GM18502 (cell line): Measurements from ENCODE around the gene NFATC1.

Source experiments
- ATAC-seq: cut with Tn5 transposase; IDR thresholded peaks from one replicate; pipeline ENCODE4 v1.9.1; 2021; ENCODE audit warnings: mild to moderate bottlenecking; ENCODE audit not compliant: unreplicated experiment, poor library complexity

The NFATC1 gene

DNA sequence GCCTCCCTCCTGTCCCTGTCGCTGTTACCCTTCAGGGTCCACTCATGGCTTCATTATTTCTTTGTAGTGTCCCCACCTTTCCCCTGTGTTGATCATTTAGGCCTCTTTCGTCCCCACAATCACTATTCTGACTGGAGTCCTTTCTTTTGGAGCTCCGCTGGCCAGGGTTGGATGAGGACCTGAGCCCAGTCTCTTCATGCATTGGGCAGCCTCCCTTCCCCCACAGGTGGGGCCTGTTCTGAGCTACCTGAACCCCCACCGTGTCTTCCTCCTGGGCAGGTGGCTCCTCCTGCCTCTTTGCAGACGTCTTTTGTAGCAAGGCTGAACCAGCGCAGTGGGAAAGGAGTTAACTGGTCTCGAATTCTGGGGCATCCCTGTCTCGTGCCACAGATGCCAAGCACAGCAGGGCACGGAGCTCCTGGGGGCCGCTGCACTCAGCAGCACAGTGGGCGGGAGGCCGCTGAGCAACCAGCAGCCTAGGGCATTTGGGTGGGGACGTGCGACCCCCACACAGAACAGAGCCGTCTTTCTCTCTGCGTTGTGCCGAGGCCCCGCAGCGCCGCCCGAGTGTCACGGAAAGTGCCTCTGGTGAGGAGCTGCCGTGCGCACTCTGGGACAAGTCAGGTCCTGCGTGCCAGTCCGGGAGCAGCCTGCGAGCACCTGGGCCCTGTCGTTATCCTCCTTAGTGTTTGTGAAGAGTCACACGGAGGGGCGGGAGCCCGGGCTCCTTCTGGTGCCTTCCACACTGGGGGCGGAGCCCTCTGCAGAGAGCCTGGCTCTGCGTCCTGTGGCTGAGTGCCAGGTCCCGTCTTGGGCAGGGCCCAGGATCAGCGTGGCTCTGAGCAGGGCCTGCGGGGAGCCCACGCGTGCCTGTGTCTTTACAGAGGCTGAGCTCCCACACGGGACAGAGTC lies 130.1 kb downstream of the NFATC1 start:
- ATAC-seq: no peak

DNA sequence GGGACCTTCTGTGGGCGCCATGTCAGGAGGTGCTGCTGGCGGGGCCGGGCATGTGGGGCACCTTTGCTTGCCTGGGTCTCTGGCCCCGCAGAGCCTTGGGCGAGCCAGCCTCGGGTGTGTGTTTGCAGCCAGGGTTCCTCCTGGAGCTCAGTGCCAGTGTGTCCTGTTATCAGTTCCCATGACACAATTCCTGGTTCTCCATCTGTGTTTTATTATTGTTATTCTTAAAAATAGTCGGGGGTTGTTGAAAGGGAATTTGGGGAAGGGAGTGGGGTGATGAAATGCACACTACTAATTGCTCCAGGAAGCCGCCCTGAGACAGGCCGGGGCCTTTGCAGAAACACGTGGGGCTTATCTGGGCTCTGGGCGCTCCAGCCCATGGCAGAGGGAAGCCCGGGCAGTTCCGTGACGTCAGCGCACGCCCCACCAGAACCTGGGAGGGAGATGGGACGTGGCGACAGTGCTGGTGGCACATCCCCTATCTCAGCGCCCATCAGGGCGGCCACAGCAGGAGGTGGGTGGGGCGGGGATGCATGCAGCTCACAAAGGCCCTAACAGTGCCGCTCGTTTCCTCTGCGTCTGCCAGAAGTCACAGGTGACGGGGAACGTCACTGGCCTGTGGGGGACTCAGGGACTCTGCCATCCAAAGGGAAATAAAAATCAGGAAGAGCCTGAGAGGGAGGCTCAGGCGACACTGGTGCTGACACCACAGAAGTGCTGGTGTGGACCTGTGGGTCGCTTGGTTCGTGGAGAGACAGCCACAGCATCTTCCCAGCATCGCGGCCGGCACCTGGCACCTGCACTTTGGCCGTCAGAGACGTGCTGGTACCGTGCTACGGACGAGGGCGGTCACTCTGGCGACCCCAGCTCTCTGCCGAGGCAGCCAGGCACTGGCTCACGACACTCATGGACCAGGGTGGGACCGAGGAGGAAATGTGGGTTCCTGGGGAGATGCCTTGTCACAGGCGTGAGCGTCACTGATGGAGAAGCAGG lies 131.0 kb downstream of the NFATC1 start:
- ATAC-seq: no peak

DNA sequence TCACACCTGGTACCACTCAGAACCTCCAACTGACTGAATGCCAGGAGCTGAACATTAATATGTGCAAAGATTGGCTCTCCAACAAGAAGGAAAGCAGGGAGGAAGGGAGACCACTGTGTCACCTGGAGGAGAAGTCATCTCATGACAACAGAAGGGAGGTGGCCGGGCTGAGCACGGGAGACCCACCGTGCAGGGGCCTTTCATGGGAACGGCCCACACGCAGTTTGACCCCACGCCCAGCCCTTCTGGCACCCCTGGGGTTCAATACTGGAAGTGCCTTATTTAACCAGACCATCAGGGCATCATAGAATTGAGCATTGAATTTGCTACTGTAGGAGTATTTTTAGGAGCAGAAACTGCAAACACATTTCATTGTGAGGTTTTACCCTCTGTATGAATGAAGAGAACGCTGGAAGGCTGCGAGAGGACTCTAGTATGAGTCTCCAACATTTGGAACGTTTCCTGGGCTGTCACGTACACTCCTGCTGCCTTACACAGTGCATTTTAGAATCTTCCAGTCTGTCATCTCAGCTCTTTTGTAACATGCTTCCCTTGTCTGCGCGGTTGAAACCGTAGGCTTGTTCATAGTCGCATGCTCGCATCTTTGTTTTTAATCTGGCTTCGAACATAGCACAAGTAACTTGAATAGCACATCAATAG lies 132.1 kb downstream of the NFATC1 start:
- ATAC-seq: no peak

DNA sequence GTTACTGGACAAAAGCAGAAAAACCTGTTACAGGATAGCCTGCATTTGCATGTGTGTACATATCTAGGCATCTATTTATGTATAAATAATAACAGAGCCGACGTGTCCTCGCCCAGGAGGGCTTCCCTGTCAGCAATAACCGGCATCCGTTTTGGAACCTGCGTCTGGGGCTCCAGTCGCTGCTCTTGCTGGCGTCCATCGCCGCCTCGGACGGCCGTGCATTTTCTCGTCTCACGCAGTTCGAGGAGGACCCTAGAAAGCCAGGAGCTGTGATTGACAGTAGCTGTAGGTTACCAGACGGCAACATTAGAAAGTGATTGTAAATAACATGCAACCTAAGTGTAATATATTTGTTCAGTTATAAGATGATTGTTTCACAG lies 132.6 kb downstream of the NFATC1 start:
- no peak for ATAC-seq

DNA sequence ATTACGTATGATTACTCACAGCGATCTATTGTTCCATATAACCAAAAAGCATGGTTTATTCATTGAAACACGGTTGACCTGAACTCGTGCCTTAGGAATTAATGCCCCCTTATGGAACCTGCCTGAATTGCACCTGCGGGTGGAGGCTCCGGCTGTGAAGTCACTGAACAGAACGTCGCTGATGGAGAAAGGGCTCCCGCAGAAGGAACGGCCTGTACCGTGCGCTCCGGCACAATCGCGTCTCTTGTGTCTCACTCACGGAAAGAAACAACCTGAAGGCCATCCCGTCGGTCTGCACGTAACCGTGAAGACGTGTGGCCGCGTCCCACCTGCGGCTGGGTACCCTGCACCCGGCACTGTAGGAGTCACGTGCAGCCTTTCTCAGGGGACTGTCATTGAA lies 133.1 kb downstream of the NFATC1 start:
- peak; percentile 46 for ATAC-seq

DNA sequence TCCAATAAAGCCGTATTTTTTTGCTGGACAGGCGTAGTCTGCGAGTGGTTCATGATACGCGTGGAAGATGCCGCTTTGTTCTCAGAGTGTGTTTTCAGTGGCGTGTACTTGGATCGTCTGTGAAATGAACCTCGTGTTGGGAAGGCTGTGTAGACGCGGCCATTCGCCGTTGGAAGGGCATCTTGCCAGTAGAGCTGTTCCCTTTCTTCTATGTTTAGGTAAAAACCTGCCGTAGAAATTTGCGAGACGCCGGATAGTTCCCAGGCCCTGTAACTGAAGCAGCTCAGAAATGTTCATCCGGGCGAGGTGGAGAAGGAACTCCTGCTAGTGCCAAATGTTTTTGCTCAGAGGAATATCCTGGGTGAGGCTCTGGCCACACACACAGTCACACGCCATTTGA lies 133.6 kb downstream of the NFATC1 start:
- ATAC-seq: no peak

DNA sequence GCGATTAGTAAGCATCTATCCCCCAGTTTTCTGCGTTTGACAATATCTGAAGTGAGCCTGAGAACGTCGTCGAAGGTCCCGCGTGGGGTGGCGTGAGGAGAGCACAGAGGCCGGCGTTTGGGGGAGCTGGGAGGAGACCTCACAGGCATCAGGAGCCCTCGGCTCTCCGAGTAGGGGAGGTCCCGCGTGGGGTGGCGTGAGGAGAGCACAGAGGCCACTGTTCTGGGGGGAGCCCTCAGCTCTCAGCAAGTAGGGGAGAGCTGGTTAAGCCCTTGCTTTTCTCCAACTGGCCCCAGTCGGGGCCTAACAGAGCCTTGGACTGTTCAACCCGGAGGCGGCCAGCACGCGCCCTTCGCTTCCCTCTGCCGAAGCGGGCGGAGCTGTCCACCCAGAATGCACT lies 134.3 kb downstream of the NFATC1 start:
- no peak for ATAC-seq

DNA sequence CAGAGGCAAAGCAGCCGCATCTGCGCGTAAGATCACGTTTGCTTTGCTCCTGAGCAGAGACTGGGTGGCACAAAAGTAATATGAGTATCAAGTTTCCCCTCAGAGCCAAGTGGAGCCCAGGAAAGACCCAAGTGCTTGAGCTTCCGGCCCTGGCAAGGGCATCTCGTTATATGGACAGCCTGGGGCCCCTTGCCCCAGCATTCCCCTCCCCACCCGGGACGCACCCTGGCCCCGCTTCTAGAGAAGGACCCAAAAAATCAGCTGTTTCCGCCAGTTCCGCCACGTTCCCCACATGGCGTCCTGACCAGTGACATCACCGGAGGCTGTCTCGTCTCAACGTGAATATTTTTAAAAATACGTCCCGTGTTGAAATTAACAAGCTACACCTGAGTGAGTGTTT lies 135.1 kb downstream of the NFATC1 start:
- ATAC-seq: no peak

DNA sequence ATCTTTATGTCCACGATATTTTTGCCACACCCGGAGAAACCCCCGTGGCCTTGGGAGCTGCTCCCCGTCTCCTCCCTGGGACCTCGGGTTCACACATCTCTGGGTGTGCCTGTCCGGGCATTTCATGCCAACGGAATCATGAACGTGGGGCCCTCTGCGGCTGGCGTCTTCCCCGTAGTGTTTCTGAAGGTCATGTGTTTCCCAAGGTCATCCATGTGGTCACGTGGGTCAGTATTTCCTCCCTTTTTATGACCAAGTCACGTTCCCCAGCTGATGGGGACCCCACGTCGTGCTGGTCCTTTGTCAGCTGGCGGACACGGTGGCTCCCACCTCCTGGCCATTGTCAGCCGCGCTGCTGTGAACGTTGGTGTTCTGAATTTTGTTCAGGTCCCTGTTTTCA lies 135.7 kb downstream of the NFATC1 start:
- ATAC-seq: no peak

DNA sequence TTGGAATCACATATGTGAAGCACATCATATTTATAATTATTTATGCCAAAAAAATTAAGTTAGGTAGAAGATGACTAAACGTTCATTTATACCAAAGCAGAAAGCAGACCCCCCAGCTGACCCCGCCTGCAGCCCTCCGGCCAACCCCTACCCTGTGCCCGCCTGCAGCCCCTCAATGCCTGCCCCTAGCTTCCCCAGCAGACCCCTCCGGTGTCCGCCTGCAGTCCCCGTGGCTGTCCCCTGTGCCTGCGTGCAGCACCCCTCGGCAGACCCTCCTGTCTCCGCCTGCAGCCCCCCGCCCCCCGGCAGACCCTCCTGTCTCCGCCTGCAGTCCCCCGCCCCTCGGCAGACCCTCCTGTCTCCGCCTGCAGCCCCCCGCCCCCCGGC lies 136.2 kb downstream of the NFATC1 start:
- ATAC-seq: no peak

DNA sequence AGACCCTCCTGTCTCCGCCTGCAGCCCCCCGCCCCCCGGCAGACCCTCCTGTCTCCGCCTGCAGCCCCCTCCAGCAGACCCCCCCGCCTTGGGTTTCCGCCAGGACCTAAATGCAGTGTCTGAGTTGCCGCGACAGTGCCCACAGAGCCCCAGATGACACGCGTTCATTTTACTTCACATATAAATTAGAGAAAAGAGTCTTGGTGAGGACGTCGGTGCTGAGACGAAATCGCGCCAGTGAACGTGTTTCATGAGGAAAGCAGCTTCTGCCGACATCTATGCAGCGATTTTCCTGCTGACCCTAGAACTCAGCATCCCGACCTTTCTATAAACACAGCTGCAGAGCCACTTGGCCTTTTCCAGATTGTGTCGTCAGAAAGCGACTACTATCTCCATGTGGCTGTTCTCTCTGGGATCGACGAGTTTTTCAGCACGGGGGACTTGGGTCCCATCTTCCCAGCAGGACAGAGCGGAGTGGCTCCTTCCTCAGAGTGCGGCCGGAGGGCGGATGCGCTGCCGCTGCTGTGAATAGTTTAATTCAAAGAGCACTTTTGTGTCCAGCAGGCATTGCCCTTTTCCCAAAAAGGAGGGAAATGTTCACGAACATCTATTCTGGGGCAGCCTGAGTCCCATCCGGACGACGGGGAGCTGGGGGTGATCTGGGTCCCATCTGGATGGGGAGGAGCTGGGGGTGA lies 136.7 kb downstream of the NFATC1 start:
- no peak for ATAC-seq

DNA sequence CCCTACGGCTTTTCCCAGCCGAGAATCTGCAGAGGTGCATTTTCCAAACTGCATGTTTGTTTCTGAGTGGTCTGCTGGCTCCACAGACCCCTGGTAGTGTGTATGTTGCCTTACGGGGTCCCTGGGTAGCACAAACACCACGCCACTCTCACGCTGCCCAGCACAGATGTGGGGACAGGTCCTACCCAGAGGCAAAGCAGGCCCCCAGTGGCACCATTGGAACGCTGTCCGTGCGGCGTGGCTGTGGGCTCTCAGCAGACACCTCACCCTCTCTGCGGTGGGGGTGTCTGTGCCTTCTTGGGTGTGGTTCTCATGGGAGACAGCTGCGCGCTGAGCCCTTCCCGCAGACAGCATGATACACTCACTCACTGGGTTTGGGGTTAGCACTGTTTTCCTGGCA lies 137.4 kb downstream of the NFATC1 start:
- no peak for ATAC-seq

DNA sequence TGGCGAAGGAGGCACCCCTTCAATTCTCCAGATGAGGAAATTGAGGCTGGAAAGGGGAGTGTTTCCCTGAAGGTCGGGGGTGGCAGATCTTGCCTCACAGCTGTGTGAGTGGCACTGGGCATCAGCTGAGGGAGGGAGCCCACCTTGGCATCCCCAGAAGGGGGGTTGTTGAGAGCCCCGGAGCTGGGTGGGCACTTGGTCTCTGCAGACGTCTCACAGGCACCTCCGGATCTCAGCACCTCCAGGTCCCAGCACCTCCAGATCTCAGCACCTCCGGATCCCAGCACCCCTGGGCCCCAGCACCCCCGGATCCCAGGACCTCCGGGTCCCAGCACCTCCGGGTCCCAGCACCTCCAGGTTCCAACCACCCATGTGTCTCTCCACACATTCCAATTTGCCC lies 137.9 kb downstream of the NFATC1 start:
- ATAC-seq: no peak

DNA sequence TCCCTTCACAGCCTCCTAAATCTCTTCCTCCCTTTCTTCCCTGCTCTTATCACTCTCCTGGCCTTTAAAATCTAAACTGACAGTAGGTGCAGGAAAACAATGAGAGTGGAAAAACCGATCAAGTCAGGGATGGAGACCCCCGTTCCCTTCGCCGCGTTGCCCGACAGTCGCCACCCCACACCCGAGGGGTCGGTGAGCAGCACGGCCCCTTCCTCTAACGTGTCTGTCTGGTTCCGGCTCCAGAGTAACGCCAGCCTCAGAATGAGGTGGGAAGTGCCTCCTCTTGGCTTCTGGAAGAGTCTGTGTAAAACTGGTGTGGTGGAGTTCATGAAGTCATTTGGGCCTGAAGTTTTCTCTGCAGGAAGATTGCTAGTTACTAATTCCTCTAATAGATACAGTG lies 138.6 kb downstream of the NFATC1 start:
- no peak for ATAC-seq

DNA sequence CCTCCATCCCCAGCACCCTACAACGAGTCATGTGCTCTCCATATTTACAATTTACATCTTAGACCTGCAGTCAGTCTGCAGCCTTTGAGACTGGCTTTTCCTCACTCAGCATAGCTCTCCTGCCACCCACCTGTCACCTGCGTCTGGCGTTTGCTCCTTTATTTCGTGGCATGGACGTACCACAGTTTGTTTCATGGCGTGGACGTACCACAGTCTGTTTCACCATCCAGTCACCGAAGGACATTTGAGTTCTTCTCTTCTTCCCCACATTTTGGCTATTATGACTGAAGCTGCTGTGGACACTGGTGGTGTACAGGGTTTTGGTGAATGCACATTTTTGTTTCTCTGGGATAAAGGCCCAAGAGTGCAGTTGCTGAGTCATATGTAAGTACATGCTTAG lies 142.0 kb downstream of the NFATC1 start:
- no peak for ATAC-seq

DNA sequence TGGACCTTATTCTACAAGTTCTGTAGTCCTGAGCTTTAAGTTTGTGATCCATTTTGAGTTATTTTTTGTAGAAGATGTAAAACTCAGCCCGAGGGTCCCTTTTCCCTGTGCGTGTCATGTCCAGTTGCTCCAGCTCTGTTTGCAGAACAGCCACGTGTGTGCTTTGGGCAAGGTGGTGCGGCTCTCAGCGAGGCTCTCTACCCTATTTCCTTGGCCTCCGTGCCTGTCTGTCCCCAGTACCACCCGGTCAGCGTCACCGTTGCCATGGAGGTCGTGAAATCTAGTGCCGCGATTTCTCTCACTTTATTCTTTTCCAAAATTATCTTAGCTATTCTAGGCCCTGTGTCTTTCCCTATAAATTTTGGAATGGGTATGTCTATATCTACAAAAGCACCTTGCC lies 142.9 kb downstream of the NFATC1 start:
- ATAC-seq: no peak

DNA sequence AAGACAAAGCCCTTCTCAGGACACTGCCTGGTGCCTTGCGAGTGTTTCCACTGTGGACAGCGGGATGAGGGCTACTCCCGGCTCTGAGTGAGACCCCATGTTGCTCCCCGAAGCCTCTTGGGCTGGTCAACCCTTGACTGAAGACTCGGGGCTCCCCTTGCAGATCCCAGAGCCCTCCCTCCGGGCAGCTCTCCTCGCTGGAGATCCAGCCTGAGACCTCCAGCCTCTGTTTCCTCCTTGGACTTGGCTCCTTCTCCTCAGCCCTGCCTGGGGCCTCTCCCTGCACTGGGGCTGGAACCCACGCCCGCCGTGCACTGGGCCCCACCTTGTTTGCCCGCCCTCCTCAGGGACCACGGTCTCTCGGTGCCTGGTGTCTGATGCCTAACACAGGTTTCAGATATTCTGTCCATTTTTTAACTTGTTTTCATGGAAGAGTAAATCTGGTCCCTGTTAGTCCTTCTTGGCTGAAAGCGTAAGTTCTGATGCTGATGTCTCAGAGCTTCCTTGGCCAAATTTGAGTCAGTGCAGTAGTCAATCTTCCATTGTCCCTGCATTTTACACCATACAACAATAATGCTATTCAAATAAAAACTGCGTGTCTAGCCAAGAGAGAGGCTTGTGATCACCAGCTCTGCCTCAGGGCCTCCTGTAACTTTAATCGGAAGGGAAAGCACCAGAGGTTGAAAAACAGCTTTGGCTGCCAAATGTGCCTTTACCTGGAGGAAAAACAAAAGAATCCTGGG lies 144.6 kb downstream of the NFATC1 start:
- ATAC-seq: no peak

DNA sequence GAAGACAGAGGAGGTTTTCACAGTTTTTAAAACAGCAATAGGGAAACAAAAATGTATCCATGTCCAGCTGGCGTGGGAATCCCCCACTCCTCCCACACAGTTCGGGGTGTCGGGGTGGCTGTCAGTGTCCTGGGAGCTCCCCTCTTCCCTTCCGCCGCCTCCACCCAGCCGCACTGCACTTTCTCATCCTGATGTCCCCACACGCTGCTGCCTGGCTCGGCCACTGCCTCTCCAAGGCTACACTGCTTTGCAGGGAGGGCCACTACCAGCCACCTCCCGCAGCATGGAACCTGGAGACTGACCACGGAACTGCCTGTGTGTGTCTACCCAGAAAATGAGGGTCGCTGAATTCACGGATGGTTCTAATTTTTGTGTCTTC lies 145.2 kb downstream of the NFATC1 start:
- no peak for ATAC-seq

DNA sequence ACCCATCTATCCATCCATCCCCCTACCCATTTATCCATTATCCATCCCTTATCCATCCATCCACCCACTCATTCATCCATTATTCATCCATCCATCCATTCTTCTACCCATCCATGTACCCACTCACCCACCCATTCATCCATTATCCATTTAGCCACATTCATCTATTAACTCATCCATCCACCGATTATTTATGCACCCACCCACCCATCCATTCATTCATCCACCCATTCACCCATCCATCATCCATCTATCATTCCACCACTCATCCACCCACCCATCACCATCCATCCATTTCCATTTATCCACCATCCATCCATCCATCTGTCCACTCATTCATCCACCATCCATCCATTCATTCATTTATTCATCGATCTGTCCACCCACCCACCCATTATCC lies 146.5 kb downstream of the NFATC1 start:
- no peak for ATAC-seq
